MM.1S (cell line): Measurements from ENCODE around the gene REEP2.

Experiments
- DNase-seq: peaks from one replicate; pipeline ENCODE4 v3.0.0-alpha.2; 2015
- H2AFZ ChIP-seq: fragments of 300-600 bp; sonication (generic); 2 replicates; pipeline ENCODE4 v1.6.0; 2016; ENCODE audit warnings: antibody characterized with exemption, low read length
- H3F3A ChIP-seq: fragments of 300-600 bp; sonication (generic); 2 replicates; pipeline ENCODE4 v1.6.1; 2016; ENCODE audit warnings: mild to moderate bottlenecking, antibody characterized with exemption, low read length, moderate library complexity, mixed read lengths; ENCODE audit not compliant: insufficient read depth
- H3K27ac ChIP-seq: fragments of 300-600 bp; sonication (generic); 2 replicates; pipeline ENCODE4 v1.5.1; 2016; ENCODE audit warnings: mild to moderate bottlenecking, low read length
- H3K27me3 ChIP-seq: fragments of 300-600 bp; sonication (generic); replicated peaks from 2 replicates; pipeline ENCODE4 v1.6.0; 2016; ENCODE audit warnings: low read length; ENCODE audit not compliant: insufficient read depth
- H3K36me3 ChIP-seq: fragments of 300-600 bp; sonication (generic); replicated peaks from 2 replicates; pipeline ENCODE4 v1.6.1; 2016; ENCODE audit warnings: mild to moderate bottlenecking, low read length, mixed read lengths; ENCODE audit not compliant: insufficient read depth
- H3K4me1 ChIP-seq: fragments of 300-600 bp; sonication (generic); 2 replicates; pipeline ENCODE4 v1.6.1; 2016; ENCODE audit warnings: low read length, mixed read lengths
- H3K4me2 ChIP-seq: fragments of 300-600 bp; sonication (generic); 2 replicates; pipeline ENCODE4 v1.6.0; 2016; ENCODE audit warnings: low read depth, low read length
- H3K4me3 ChIP-seq: fragments of 300-600 bp; sonication (generic); 2 replicates; pipeline ENCODE4 v1.5.1; 2016; ENCODE audit warnings: low read length, mixed read lengths
- H3K79me2 ChIP-seq: fragments of 300-600 bp; sonication (generic); 2 replicates; pipeline ENCODE4 v1.6.1; 2016; ENCODE audit warnings: mixed run types, low read length, mixed read lengths
- H3K9ac ChIP-seq: fragments of 300-600 bp; sonication (generic); 2 replicates; pipeline ENCODE4 v1.6.1; 2016; ENCODE audit warnings: low read length, mixed read lengths
- H3K9me2 ChIP-seq: fragments of 300-600 bp; sonication (generic); replicated peaks from 2 replicates; pipeline ENCODE4 v1.6.1; 2016; ENCODE audit warnings: mild to moderate bottlenecking, low read length, mixed read lengths; ENCODE audit not compliant: insufficient read depth
- H3K9me3 ChIP-seq: fragments of 300-600 bp; sonication (generic); replicated peaks from 2 replicates; pipeline ENCODE4 v1.6.1; 2016; ENCODE audit warnings: mild to moderate bottlenecking, low read length, mixed read lengths; ENCODE audit not compliant: insufficient read depth
- H4K20me1 ChIP-seq: fragments of 300-600 bp; sonication (generic); 2 replicates; pipeline ENCODE4 v1.6.1; 2016; ENCODE audit warnings: mild to moderate bottlenecking, low read length, moderate library complexity, mixed read lengths; ENCODE audit not compliant: insufficient read depth
- EZH2 ChIP-seq: fragments of 300-600 bp; sonication (generic); optimal IDR thresholded peaks from 2 replicates; pipeline ENCODE3; 2017; ENCODE audit warnings: low read depth, mild to moderate bottlenecking, antibody characterized with exemption, low read length, mixed read lengths
- EZH2phosphoT487 ChIP-seq: fragments of 300-600 bp; sonication (generic); IDR thresholded peaks from 2 replicates; pipeline ENCODE4 v1.6.1; 2018; ENCODE audit warnings: antibody characterized with exemption, low read length
- TF ChIP-seq, protein P1 (sequence below): fragments of 300-600 bp; sonication (generic); IDR thresholded peaks from 2 replicates; pipeline ENCODE4 v1.5.1; 2016; ENCODE audit warnings: antibody characterized with exemption, low read length, mixed read lengths

The REEP2 gene

DNA sequence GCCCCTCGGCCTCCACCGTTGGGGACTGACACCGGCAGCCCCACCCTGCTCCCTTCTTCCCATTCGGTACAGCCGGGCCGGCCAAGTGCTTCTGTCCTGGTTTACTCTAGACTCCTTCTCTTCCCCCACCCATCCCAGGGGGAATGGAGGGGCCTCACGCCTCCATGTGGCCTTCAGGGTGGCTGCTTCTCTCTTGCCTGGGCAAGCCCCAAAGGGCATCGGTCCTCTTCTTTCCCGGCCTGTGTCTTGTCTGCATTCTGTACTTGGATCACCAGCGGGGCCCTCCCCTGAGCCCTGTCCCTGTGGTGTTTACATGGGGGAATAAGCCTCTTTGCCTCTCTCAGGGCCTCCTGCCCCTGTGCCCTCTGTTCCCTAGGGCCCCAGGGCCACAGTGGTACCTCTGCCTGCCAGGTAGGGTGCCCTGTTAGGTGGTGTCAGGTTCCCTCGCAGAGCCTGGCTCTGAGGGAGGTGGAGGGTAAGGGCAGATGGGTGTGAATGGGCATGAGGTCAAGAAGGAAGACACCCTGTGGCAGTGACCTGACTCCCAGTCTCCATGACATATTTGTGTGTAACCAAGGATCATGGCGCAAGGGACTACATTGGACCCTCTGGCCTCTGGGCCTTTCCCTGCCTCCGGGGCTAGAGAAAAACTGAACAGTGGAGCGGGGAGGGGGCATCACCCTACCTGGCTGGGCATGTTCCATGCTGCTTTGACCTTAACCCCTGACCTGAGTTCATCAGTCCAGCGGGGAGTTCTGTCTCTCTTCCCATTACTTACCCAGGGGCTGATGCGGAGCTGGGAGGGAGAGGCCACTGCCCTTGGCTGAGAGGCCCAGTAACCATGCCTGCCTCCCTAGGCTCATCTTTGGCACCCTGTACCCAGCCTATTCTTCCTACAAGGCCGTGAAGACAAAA is 1.6 kb downstream of the REEP2 start:
- no peak for DNase-seq
- Histone ChIP-seq H3K9me3 (no peaks in the 10 kb centered on the region), H3F3A (peaks cover 10% of the 10 kb centered on the region; the same call in 1 of the 2 replicates), H3K4me2 (no peak overlapping the region), H3K4me1 (peaks cover 4% of the 10 kb centered on the region; the same call in 1 of the 2 replicates), H3K79me2 (no peaks in the 10 kb centered on the region), H3K9ac (no peak overlapping the region), H2AFZ (no peak overlapping the region), H3K36me3 (no peaks in the 10 kb centered on the region), H3K27me3 (no peaks in the 10 kb centered on the region), H4K20me1 (no peaks in the 10 kb centered on the region), H3K27ac (no peak overlapping the region), H3K4me3 (no peak overlapping the region), H3K9me2 (no peaks in the 10 kb centered on the region)
- TF ChIP-seq, protein P1, sequence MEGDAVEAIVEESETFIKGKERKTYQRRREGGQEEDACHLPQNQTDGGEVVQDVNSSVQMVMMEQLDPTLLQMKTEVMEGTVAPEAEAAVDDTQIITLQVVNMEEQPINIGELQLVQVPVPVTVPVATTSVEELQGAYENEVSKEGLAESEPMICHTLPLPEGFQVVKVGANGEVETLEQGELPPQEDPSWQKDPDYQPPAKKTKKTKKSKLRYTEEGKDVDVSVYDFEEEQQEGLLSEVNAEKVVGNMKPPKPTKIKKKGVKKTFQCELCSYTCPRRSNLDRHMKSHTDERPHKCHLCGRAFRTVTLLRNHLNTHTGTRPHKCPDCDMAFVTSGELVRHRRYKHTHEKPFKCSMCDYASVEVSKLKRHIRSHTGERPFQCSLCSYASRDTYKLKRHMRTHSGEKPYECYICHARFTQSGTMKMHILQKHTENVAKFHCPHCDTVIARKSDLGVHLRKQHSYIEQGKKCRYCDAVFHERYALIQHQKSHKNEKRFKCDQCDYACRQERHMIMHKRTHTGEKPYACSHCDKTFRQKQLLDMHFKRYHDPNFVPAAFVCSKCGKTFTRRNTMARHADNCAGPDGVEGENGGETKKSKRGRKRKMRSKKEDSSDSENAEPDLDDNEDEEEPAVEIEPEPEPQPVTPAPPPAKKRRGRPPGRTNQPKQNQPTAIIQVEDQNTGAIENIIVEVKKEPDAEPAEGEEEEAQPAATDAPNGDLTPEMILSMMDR: no peak
- no peak for TF ChIP-seq EZH2phosphoT487
- no peak for TF ChIP-seq EZH2

DNA sequence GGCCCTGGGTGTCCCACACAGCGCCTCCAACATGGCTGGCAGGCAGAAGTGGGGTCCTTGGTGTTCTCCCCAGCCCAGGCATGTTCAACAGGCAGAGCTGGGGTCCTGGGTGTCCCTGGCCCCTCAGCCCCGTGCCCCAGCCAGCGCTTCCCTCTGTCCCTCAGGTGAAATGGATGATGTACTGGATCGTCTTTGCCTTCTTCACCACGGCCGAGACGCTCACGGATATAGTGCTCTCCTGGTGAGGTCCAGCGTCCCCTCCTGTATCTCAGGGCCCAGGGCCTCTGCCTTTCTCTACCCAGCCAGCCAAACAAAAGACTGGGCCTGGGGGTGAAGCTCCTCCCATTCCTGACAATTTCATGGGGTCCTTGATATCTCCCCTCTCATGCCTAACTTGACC is 2.4 kb downstream of the REEP2 start:
- no peak for DNase-seq
- Histone ChIP-seq H3K4me2 (no peak overlapping the region), H3K27ac (no peak overlapping the region)

DNA sequence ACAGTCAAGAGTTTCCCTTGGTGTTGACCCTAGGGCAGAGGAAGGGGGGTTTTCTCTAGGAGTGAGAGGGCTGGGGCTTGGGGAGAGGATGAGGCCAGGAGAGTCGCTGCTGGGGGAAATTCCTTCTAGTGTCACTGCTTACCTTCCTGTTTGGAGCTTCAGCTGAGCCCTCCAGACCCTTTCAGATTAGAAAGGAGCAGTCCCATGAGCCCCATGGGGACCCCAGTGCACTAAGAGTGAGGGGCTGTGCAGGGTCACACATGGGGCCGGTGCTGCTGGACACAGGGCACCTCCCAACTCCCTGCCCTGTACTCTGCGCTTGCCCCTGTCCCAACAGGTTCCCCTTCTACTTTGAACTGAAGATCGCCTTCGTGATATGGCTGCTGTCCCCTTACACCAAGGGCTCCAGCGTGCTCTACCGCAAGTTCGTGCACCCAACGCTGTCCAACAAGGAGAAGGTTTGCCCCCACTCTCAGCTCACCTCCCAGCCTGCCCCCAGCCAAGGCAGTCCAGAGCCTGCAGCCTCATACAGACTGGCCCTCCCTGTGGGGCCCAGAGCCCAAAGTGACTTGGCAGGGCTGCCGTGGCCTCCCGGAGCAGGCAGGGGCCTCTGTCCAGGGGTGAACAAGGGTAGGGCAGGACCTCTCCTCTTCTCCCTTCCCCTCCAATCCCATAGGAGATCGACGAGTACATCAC is 5.4 kb downstream of the REEP2 start:
- Histone ChIP-seq H3K4me2 (no peak overlapping the region), H2AFZ (no peak overlapping the region), H3K27me3 (no peaks in the 10 kb centered on the region; the same call in 1 of the 2 replicates), H4K20me1 (no peaks in the 10 kb centered on the region), H3K27ac (no peak overlapping the region), H3K36me3 (no peaks in the 10 kb centered on the region), H3K9me2 (no peaks in the 10 kb centered on the region), H3K9ac (no peak overlapping the region), H3K4me3 (no peak overlapping the region), H3F3A (no peaks in the 10 kb centered on the region), H3K79me2 (no peaks in the 10 kb centered on the region), H3K4me1 (no peaks in the 10 kb centered on the region), H3K9me3 (no peaks in the 10 kb centered on the region)
- DNase-seq: no peak
- TF ChIP-seq, protein P1: no peak
- TF ChIP-seq EZH2: no peak
- TF ChIP-seq EZH2phosphoT487: no peak

More for the DNA sequence above, 2.4 kb downstream of the REEP2 start:
- Histone ChIP-seq H4K20me1 (no peaks in the 10 kb centered on the region), H3K9me3 (no peaks in the 10 kb centered on the region), H3K4me3 (no peak overlapping the region), H3K27me3 (no peaks in the 10 kb centered on the region), H3F3A (peaks cover 10% of the 10 kb centered on the region; the same call in 1 of the 2 replicates), H2AFZ (no peak overlapping the region), H3K4me1 (peaks cover 4% of the 10 kb centered on the region; the same call in 1 of the 2 replicates), H3K9ac (no peak overlapping the region), H3K36me3 (no peaks in the 10 kb centered on the region), H3K9me2 (no peaks in the 10 kb centered on the region), H3K79me2 (no peaks in the 10 kb centered on the region)
- TF ChIP-seq EZH2 (no peak), EZH2phosphoT487 (no peak)
- TF ChIP-seq, protein P1: no peak
